Glutamatergic neuron (in vitro differentiated cells): ENCODE measurements around the gene MRFAP1L1. TPM values are rescaled to one million over a fixed set of nuclear protein-coding genes. Genes with fewer than 3 reads are reported as not detected.

Source experiments
- DNase-seq: peaks from one replicate; pipeline ENCODE4 v3.0.0; 2022
- H3K27ac Mint-ChIP-seq: one replicate; pipeline ENCODE4 v1.8.0; 2020; ENCODE audit warnings: mild to moderate bottlenecking, mixed read lengths, inconsistent platforms; ENCODE audit not compliant: unreplicated experiment
- H3K27me3 Mint-ChIP-seq: one replicate; pipeline ENCODE4 v1.8.0; 2020; ENCODE audit warnings: mild to moderate bottlenecking, moderate library complexity, mixed read lengths, inconsistent platforms; ENCODE audit not compliant: unreplicated experiment
- H3K36me3 Mint-ChIP-seq: one replicate; pipeline ENCODE4 v1.8.0; 2020; ENCODE audit warnings: mild to moderate bottlenecking, mixed read lengths, inconsistent platforms; ENCODE audit not compliant: unreplicated experiment
- H3K4me1 Mint-ChIP-seq: one replicate; pipeline ENCODE4 v1.8.0; 2020; ENCODE audit warnings: mild to moderate bottlenecking, low read depth, mixed read lengths, inconsistent platforms; ENCODE audit not compliant: unreplicated experiment
- H3K4me3 Mint-ChIP-seq: one replicate; pipeline ENCODE4 v1.8.0; 2020; ENCODE audit warnings: mild to moderate bottlenecking, mixed read lengths, inconsistent platforms; ENCODE audit not compliant: unreplicated experiment
- H3K9me3 Mint-ChIP-seq: one replicate; pipeline ENCODE4 v1.8.0; 2020; ENCODE audit warnings: mild to moderate bottlenecking, moderate library complexity, mixed read lengths, inconsistent platforms; ENCODE audit not compliant: unreplicated experiment
- total RNA-seq: library from RNA; stranded (reverse); fragmentation: NEBNext Ultra II Directional; extraction: Animal tissue kit (Norgen Biotek cat#: 25700); gene quantifications from one replicate; pipeline ENCODE4 v1.2.1, GENCODE V29; 2021; ENCODE audit not compliant: unreplicated experiment
- TF ChIP-seq, protein P1 (sequence below): fragments of 200-600 bp; sonication (generic); IDR thresholded peaks from one replicate; pipeline ENCODE4 v1.5.0; 2021; ENCODE audit not compliant: partially characterized antibody, unreplicated experiment

Gene MRFAP1L1
- total RNA-seq, 1 donor from 2014 or later, result 66.1 TPM

GRCh38 chr4:6699903-6700302 lies 9.8 kb downstream of the MRFAP1L1 start:
- no peak for DNase-seq
- TF ChIP-seq, protein P1, sequence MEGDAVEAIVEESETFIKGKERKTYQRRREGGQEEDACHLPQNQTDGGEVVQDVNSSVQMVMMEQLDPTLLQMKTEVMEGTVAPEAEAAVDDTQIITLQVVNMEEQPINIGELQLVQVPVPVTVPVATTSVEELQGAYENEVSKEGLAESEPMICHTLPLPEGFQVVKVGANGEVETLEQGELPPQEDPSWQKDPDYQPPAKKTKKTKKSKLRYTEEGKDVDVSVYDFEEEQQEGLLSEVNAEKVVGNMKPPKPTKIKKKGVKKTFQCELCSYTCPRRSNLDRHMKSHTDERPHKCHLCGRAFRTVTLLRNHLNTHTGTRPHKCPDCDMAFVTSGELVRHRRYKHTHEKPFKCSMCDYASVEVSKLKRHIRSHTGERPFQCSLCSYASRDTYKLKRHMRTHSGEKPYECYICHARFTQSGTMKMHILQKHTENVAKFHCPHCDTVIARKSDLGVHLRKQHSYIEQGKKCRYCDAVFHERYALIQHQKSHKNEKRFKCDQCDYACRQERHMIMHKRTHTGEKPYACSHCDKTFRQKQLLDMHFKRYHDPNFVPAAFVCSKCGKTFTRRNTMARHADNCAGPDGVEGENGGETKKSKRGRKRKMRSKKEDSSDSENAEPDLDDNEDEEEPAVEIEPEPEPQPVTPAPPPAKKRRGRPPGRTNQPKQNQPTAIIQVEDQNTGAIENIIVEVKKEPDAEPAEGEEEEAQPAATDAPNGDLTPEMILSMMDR, result no peak
- Mint-ChIP-seq H3K27ac (no peak overlapping the region), H3K4me3 (no peak overlapping the region), H3K36me3 (peaks cover 16% of the 10 kb centered on the region), H3K4me1 (peaks cover 11% of the 10 kb centered on the region), H3K9me3 (peaks cover 6% of the 10 kb centered on the region), H3K27me3 (peaks cover 4% of the 10 kb centered on the region)

GRCh38 chr4:6699388-6699787 lies 10.3 kb downstream of the MRFAP1L1 start:
- H3K27ac Mint-ChIP-seq, result no peak overlapping the region
- TF ChIP-seq, protein P1, result no peak
- DNase-seq, result no peak
- peaks cover 2% of the 10 kb centered on the region for H3K27me3 Mint-ChIP-seq
- H3K36me3 Mint-ChIP-seq, result peaks cover 11% of the 10 kb centered on the region
- H3K4me1 Mint-ChIP-seq, result peaks cover 11% of the 10 kb centered on the region
- peaks cover 6% of the 10 kb centered on the region for H3K9me3 Mint-ChIP-seq
- H3K4me3 Mint-ChIP-seq, result no peak overlapping the region

GRCh38 chr4:6697131-6697530 lies 12.5 kb downstream of the MRFAP1L1 start:
- DNase-seq, result no peak
- H3K4me1 Mint-ChIP-seq, result peaks cover 20% of the 10 kb centered on the region
- H3K9me3 Mint-ChIP-seq, result peaks cover 2% of the 10 kb centered on the region
- H3K27me3 Mint-ChIP-seq, result peaks cover 5% of the 10 kb centered on the region
- no peaks in the 10 kb centered on the region for H3K36me3 Mint-ChIP-seq
- no peak overlapping the region for H3K27ac Mint-ChIP-seq
- H3K4me3 Mint-ChIP-seq, result no peak overlapping the region
- TF ChIP-seq, protein P1, result no peak

DNA sequence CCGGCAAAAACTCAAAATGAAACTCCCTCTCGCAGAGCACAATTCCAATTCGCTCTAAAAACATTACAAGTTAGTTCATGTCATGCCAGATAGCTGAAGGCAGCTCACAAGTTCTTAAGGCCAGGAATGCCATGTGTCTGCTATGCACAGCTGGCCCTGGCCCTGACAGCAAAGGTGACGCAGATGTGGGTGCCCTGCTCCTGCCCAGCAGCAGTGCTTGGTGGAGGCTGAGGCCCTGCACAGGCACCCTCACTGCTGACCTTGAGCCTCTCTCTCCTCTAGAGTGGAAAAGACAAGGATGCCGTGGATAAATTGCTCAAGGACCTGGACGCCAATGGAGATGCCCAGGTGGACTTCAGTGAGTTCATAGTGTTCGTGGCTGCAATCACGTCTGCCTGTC lies 13.1 kb downstream of the MRFAP1L1 start:
- TF ChIP-seq, protein P1, result no peak
- H3K27me3 Mint-ChIP-seq, result peaks cover 5% of the 10 kb centered on the region
- peaks cover 20% of the 10 kb centered on the region for H3K4me1 Mint-ChIP-seq
- DNase-seq, result no peak
- no peak overlapping the region for H3K4me3 Mint-ChIP-seq
- no peak overlapping the region for H3K27ac Mint-ChIP-seq
- no peaks in the 10 kb centered on the region for H3K36me3 Mint-ChIP-seq
- H3K9me3 Mint-ChIP-seq, result peaks cover 2% of the 10 kb centered on the region

- DNase-seq, result no peak
- peaks cover 2% of the 10 kb centered on the region for H3K9me3 Mint-ChIP-seq
- TF ChIP-seq, protein P1, result no peak
- H3K27ac Mint-ChIP-seq, result no peak overlapping the region
- H3K36me3 Mint-ChIP-seq, result no peaks in the 10 kb centered on the region
- H3K4me1 Mint-ChIP-seq, result peaks cover 21% of the 10 kb centered on the region
- H3K4me3 Mint-ChIP-seq, result no peak overlapping the region
- H3K27me3 Mint-ChIP-seq, result peaks cover 5% of the 10 kb centered on the region
These were observed 13.7 kb downstream of the MRFAP1L1 start for GRCh38 chr4:6695660-6696610.
